Liver (tissue), 3 donors: ENCODE measurements around the gene PYROXD2.

Experiments used
- CTCF ChIP-seq: fragments of 150-350 bp; IDR thresholded peaks from 2 replicates; pipeline ENCODE4 v1.5.1; 2017; ENCODE audit warnings: improper control_type of control experiment, low read depth, low read length; ENCODE audit not compliant: missing input control
- FOXA1 ChIP-seq: IDR thresholded peaks from 2 replicates; pipeline ENCODE4 v1.6.1; 2016; ENCODE audit warnings: antibody characterized with exemption
- FOXA2 ChIP-seq: IDR thresholded peaks from 2 replicates; pipeline ENCODE4 v1.6.1; 2016; ENCODE audit warnings: antibody characterized with exemption
- GABPA ChIP-seq, 2 donors: IDR thresholded peaks in 1 of 2; conservative IDR thresholded peaks in 1 of 2; 2 replicates each; pipeline ENCODE4 v1.6.1; 2016; ENCODE audit warnings: antibody characterized with exemption in 2 of 2, mild to moderate bottlenecking in 1 of 2, moderate library complexity in 1 of 2
- JUND ChIP-seq, 2 donors: IDR thresholded peaks; 2 replicates each; pipeline ENCODE4 v1.6.1; 2016; ENCODE audit warnings: antibody characterized with exemption in 2 of 2
- MAX ChIP-seq: IDR thresholded peaks from 2 replicates; pipeline ENCODE4 v1.6.1; 2016; ENCODE audit warnings: antibody characterized with exemption
- RAD21 ChIP-seq, 2 donors: IDR thresholded peaks; 2 replicates each; pipeline ENCODE4 v1.6.1; 2016; ENCODE audit warnings: antibody characterized with exemption in 2 of 2, mild to moderate bottlenecking in 2 of 2
- REST ChIP-seq: IDR thresholded peaks from 2 replicates; pipeline ENCODE4 v1.6.1; 2016; ENCODE audit warnings: antibody characterized with exemption, mild to moderate bottlenecking
- RXRA ChIP-seq, 2 donors: IDR thresholded peaks; 2 replicates each; pipeline ENCODE4 v1.6.1; 2017 to 2018; ENCODE audit warnings: antibody characterized with exemption in 2 of 2, mild to moderate bottlenecking in 1 of 2
- TAF1 ChIP-seq: conservative IDR thresholded peaks from 2 replicates; pipeline ENCODE4 v1.6.1; 2016; ENCODE audit warnings: antibody characterized with exemption, mild to moderate bottlenecking
- YY1 ChIP-seq: IDR thresholded peaks from 2 replicates; pipeline ENCODE4 v1.6.1; 2016; ENCODE audit warnings: antibody characterized with exemption, mild to moderate bottlenecking
- TF ChIP-seq, protein P1 (sequence below): IDR thresholded peaks from 2 replicates; pipeline ENCODE4 v1.6.1; 2016; ENCODE audit warnings: antibody characterized with exemption
- donor health status: healthy.
- donor health status: healthy.

- TF ChIP-seq CTCF (no peak), FOXA2 (no peak), GABPA (IDR thresholded peaks at IDR 0.05 in 1 of 2, conservative IDR thresholded peaks at IDR 0.05 in 1 of 2) (no peak), YY1 (no peak), FOXA1 (no peak), TAF1 (no peak), MAX (no peak), RAD21 (IDR thresholded peaks at IDR 0.05) (no peak), JUND (IDR thresholded peaks at IDR 0.05) (no peak), REST (no peak), RXRA (IDR thresholded peaks at IDR 0.05) (no peak)
- TF ChIP-seq, protein P1, sequence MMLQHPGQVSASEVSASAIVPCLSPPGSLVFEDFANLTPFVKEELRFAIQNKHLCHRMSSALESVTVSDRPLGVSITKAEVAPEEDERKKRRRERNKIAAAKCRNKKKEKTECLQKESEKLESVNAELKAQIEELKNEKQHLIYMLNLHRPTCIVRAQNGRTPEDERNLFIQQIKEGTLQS = no peak
Observed at GRCh38 chr10:98424295-98425254, 9.6 kb upstream of the PYROXD2 start.
